ENCODE data around the gene ADAMTS13.

ADAMTS13 gene

GRCh38 chr9:133457233-133457632 is 35.1 kb downstream of the ADAMTS13 start:
- no peak for DNase-seq

GRCh38 chr9:133457748-133458147 is 35.6 kb downstream of the ADAMTS13 start:
- DNase-seq, result no peak

GRCh38 chr9:133458643-133459312 is 36.6 kb downstream of the ADAMTS13 start:
- no peak for DNase-seq

GRCh38 chr9:133459476-133460404 is 37.6 kb downstream of the ADAMTS13 start, which contains the start of gene CACFD1:
Gene CACFD1, plus strand, starts transcription at chr9:133459978. Its CDS starts 89 bp downstream, at chr9:133460067.
- DNase-seq, result peak; percentile 98

- no peak for DNase-seq
Observed at GRCh38 chr9:133460405-133461175, 38.4 kb downstream of the ADAMTS13 start.

GRCh38 chr9:133461975-133462374 is 39.8 kb downstream of the ADAMTS13 start:
- DNase-seq, result no peak

- no peak for DNase-seq
Observed at GRCh38 chr9:133463234-133463863, 41.2 kb downstream of the ADAMTS13 start.

GRCh38 chr9:133463864-133464615 is 41.9 kb downstream of the ADAMTS13 start:
- DNase-seq, result no peak

- no peak for DNase-seq
Observed at GRCh38 chr9:133464638-133465037, 42.5 kb downstream of the ADAMTS13 start.

- no peak for DNase-seq
Observed at GRCh38 chr9:133465984-133466383, 43.8 kb downstream of the ADAMTS13 start.

- DNase-seq, result no peak
Observed at GRCh38 chr9:133467101-133467500, 44.9 kb downstream of the ADAMTS13 start.

GRCh38 chr9:133468374-133468773 is 46.2 kb downstream of the ADAMTS13 start:
- no peak for DNase-seq

GRCh38 chr9:133468777-133469421 is 46.7 kb downstream of the ADAMTS13 start:
- no peak for DNase-seq

GRCh38 chr9:133470427-133470924 is 48.3 kb downstream of the ADAMTS13 start:
- no peak for DNase-seq

GRCh38 chr9:133470988-133471387 is 48.8 kb downstream of the ADAMTS13 start:
- no peak for DNase-seq

GRCh38 chr9:133471551-133472276 is 49.5 kb downstream of the ADAMTS13 start:
- DNase-seq, result no peak

GRCh38 chr9:133472277-133472645 is 50.1 kb downstream of the ADAMTS13 start:
- no peak for DNase-seq

- DNase-seq, result no peak
Observed at GRCh38 chr9:133472753-133473378, 50.7 kb downstream of the ADAMTS13 start.

GRCh38 chr9:133473743-133474142 is 51.6 kb downstream of the ADAMTS13 start:
- no peak for DNase-seq

- no peak for DNase-seq
Observed at GRCh38 chr9:133474215-133474614, 52.0 kb downstream of the ADAMTS13 start.
